ENCODE data around the gene OCA2. TPM values are rescaled to one million over a fixed set of nuclear protein-coding genes. Genes with fewer than 3 reads are reported as not detected.
A peak's percentile ranks its signal among the peaks of the same experiment; 100 is the strongest.
"Not testable (repeated sequence)": the region's sequence is repeated elsewhere in the genome, so short reads cannot be mapped to it uniquely, and the experiment has no call there.

The OCA2 gene
- total RNA-seq, 4 donors from 2014 or later, result 0.19 to 1.1 TPM; not detected in 2

- DNase-seq (ENCODE audit: low spot score) (no peak), ATAC-seq (ENCODE audit: low FRiP score) (no peak)
- TF ChIP-seq CTCF (IDR thresholded peaks at IDR 0.05), result no peak
Observed at GRCh38 chr15:28125673-28126651, 26.8 kb upstream of the OCA2 start.

GRCh38 chr15:28124841-28125240 is 25.7 kb upstream of the OCA2 start:
- no peak for TF ChIP-seq CTCF (IDR thresholded peaks at IDR 0.05)
- DNase-seq (ENCODE audit: low spot score) (no peak), ATAC-seq (ENCODE audit: low FRiP score) (no peak)

GRCh38 chr15:28123408-28124023 is 24.4 kb upstream of the OCA2 start:
- TF ChIP-seq CTCF (IDR thresholded peaks at IDR 0.05), result no peak
- DNase-seq (ENCODE audit: low spot score) (no peak), ATAC-seq (ENCODE audit: low FRiP score) (peak; percentile 69)

GRCh38 chr15:28122038-28122949 is 23.2 kb upstream of the OCA2 start:
- TF ChIP-seq CTCF (IDR thresholded peaks at IDR 0.05), result no peak
- ATAC-seq (ENCODE audit: low FRiP score) (no peak), DNase-seq (ENCODE audit: low spot score) (no peak)

GRCh38 chr15:28121577-28121976 is 22.5 kb upstream of the OCA2 start:
- not testable (repeated sequence) for DNase-seq (ENCODE audit: low spot score); ATAC-seq (ENCODE audit: low FRiP score)

- no peak for TF ChIP-seq CTCF (IDR thresholded peaks at IDR 0.05)
- ATAC-seq (ENCODE audit: low FRiP score), result no peak
- DNase-seq (ENCODE audit: low spot score), result no peak
Observed at GRCh38 chr15:28120359-28120640, 21.2 kb upstream of the OCA2 start.

- ATAC-seq (ENCODE audit: low FRiP score), result no peak
- no peak for TF ChIP-seq CTCF (IDR thresholded peaks at IDR 0.05)
Observed at GRCh38 chr15:28118531-28118930, 19.4 kb upstream of the OCA2 start.

More at GRCh38 chr15:28118531-28118930, 19.4 kb upstream of the OCA2 start:
- DNase-seq (ENCODE audit: low spot score), result no peak

All from omental fat pad (tissue), 4 donors.